Testis (tissue), 2 donors: ENCODE measurements around the gene SUFU.

ENCODE experiments used
- POLR2A ChIP-seq: fragments of 450-650 bp; IDR thresholded peaks from one replicate; pipeline ENCODE4 v1.6.1; 2017; ENCODE audit warnings: antibody characterized with exemption, mild to moderate bottlenecking, moderate library complexity
- TF ChIP-seq, protein P1 (sequence below), 3 experiments: fragments of 450-650 bp in 2 of 3; fragments of 200-600 bp in 1 of 3; sonication (generic) in 1 of 3; IDR thresholded peaks; one replicate each; pipeline ENCODE4 v1.5.1; 2016 to 2019; ENCODE audit warnings: antibody characterized with exemption in 3 of 3, mild to moderate bottlenecking in 2 of 3, moderate library complexity in 1 of 3

DNA sequence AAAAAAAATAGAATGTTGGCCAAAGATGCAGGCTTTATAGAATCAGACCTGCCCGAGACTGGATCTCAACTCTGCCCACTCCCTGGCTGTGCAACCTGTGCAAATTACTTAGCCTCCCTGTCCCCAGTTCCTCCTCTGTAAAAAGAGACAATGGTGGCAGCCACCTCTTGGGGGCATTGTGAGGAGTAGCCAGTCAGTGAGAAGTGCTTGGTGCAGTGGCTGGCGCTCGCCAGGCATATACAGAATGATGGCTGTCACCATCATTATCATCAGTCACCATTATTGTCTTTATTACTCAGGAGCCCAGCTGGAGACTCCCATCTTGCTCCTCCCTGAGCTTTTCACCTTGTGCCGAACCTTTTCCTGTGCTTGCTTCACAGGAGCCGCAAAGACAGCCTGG, 111.1 kb downstream of the SUFU start:
- TF ChIP-seq, protein P1, sequence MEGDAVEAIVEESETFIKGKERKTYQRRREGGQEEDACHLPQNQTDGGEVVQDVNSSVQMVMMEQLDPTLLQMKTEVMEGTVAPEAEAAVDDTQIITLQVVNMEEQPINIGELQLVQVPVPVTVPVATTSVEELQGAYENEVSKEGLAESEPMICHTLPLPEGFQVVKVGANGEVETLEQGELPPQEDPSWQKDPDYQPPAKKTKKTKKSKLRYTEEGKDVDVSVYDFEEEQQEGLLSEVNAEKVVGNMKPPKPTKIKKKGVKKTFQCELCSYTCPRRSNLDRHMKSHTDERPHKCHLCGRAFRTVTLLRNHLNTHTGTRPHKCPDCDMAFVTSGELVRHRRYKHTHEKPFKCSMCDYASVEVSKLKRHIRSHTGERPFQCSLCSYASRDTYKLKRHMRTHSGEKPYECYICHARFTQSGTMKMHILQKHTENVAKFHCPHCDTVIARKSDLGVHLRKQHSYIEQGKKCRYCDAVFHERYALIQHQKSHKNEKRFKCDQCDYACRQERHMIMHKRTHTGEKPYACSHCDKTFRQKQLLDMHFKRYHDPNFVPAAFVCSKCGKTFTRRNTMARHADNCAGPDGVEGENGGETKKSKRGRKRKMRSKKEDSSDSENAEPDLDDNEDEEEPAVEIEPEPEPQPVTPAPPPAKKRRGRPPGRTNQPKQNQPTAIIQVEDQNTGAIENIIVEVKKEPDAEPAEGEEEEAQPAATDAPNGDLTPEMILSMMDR (IDR thresholded peaks at IDR 0.05), result no peak
- no peak for TF ChIP-seq POLR2A
